HL-60 (cell line): ENCODE data around the gene CHRFAM7A.
"Not testable (repeated sequence)": the region's sequence is repeated elsewhere in the genome, so short reads cannot be mapped to it uniquely, and the experiment has no call there.

Source experiments
- DNase-seq, 2 experiments: peaks; one replicate each; pipeline ENCODE4 v3.0.0-alpha.2; 2010 to 2020; ENCODE audit warnings: low read depth in 1 of 2, low spot score in 1 of 2
- H3K27ac ChIP-seq: fragments of 250-450 bp; sonication (Bioruptor Pico); replicated peaks from 2 replicates; pipeline ENCODE4 v1.5.1; 2020; ENCODE audit warnings: mild to moderate bottlenecking, moderate library complexity
- H3K27me3 ChIP-seq: fragments of 250-450 bp; sonication (Bioruptor Pico); 2 replicates; pipeline ENCODE4 v1.5.1; 2021; ENCODE audit warnings: mild to moderate bottlenecking, moderate library complexity; ENCODE audit not compliant: insufficient read depth, poor library complexity, severe bottlenecking
- H3K4me3 ChIP-seq: replicated peaks from 2 replicates; pipeline ENCODE4 v1.5.1; 2011; ENCODE audit warnings: mild to moderate bottlenecking, control low read depth, low read length; ENCODE audit not compliant: insufficient read depth
- POLR2AphosphoS5 ChIP-seq: IDR thresholded peaks from 2 replicates; pipeline ENCODE4 v1.6.1; 2012; ENCODE audit warnings: low read depth
- long read RNA-seq: library from polyadenylated mRNA; unstranded; transcript quantifications from one replicate; pipeline ENCODE4 v2.0.0, GENCODE V29; 2020

Gene CHRFAM7A
- long read RNA-seq, full-length matches to known transcripts = 21 of 41 reads
- long read RNA-seq, partial matches to known transcripts = 9 of 41 reads
- long read RNA-seq, other reads (novel, unspliced or antisense) = 11 of 41 reads

DNA sequence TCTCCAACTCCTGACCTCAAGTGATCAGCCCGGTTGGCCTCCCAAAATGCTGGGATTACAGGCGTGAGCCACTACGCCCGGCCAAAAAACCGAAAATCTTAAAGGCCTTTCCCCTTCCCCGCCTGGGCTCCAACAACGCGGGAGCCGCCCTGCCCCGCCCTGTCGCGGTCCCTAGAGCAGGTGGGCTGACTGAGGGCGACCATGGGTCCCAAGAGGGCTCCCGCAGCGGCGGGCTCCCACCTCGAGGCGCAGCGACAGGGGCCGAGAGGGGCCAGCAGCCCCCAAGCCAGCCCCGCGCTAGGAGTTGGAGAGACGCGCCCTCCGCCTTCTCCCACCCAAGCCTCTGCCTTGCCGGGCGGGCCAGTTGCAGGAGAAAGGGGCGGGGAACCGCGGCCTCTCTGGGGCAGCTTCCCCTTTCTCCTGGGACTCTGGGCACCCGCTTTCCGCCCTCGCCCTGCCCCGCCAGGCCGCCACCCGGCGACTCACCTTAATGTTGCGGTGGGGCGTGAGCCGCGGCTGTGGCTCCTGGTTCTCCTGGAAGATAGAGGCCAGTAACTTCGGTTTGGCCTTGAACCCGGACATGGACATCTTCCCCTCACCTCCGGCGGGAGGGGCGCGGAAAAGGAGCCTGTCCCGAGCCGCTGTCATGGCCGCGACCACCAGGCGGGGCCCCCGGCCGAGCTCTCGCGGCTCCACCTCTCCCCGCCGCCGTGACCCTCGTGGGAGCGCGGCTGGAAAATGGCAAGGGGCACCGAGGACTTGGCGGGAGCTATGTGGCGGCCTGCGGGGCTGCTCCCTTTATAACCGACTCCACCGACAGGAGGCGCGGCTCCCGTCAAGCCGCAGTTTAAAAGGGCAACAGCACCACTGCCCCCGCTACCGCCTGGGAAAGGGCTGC is at the start of gene CHRFAM7A:
TSS of gene CHRFAM7A (minus strand) at position 775 of the 898 bp plus-strand sequence. CDS start 10,189 bp downstream, outside the sequence.
- not testable (repeated sequence) for DNase-seq, H3K27ac ChIP-seq, H3K27me3 ChIP-seq, H3K4me3 ChIP-seq

DNA sequence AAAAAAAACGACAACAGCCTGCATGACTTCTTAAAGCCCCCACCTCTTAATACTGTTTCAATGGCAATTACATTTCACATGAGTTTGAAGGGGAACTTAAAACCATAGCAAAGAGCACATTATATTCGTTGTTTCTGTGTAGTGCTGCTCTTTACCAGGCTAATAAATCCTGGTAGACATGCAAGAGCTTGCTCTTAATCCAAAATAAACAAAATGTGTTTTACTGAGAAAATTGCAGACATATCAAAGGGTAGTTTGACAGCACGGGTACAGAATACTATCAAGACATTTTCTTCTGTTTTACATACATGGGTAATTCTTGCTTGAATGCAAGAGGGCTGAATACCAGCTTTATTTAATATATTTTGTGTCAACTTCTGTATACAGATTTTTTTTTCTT is 45.0 kb upstream of the CHRFAM7A start:
- not testable (repeated sequence) for H3K27ac ChIP-seq, H3K27me3 ChIP-seq, H3K4me3 ChIP-seq, DNase-seq

DNA sequence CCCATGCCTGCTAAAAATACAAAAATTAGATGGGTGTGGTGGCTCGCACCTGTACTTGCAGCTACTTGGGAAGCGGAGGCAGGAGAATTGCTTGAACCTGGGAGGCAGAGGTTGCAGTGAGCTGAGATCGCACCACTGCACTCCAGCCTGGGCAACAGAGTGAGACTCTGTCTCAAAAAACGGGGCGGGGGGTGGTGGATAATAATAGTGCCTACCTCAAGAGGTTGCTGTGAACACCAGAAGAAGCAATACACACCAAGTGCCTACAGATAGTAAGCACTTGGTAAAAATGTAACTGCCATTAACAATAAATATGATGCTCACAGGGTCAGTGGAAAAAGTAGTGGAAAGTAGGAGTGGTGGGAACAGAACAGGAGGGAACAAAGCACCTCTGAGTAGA is 42.5 kb upstream of the CHRFAM7A start:
- DNase-seq, H3K27ac ChIP-seq, H3K27me3 ChIP-seq, H3K4me3 ChIP-seq: not testable (repeated sequence)

DNA sequence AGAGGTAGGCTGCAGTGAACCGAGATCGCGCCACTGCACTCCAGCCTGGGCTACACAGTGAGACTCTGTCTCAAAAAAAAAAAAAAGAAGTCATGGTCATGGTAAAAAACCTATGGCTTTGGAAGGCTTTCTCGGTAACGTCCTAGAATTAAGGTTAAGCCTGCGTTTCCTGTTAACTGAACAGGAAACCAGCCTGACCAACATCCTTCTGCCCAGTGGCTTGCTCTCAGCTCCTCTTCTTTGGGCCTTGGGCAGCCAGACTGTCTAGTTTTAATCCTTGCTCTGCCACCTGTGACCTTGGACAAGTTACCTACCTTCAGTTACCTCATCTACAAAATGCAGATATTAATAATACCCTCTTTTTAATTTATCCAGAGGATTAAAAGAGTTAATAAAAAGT is 27.4 kb upstream of the CHRFAM7A start:
- peak overlapping the region; percentile 23; the same call in 1 of the 2 replicates for H3K4me3 ChIP-seq
- H3K27ac ChIP-seq, H3K27me3 ChIP-seq: not testable (repeated sequence)
- TF ChIP-seq POLR2AphosphoS5 = 0 out of 2 replicates have a peak, but pooled peaks have one; percentile 17
- DNase-seq = peak in 1 of 2 experiments; percentile 67

DNA sequence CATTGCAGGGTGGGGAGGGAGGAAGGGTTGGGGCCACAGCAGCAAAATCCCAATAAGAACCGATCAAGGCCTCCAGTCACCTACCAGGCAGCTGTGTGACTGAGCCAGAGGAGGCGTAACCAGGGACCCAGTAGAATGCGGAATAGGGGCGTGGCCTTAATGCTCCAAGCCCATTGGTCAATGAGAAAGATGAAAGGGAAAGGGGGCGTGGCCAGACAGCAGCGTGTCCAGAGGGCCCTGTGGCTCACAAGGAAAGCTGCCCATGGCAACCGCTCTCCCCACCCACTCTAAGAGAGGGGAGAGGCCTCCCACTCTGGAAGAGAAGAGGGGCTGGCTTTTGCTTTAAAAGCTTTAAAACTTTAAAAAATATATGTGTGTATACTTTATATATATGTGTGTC is 20.8 kb upstream of the CHRFAM7A start, which contains the start of gene GOLGA8R:
TSS of gene GOLGA8R (minus strand) at position 101 of the 400 bp plus-strand sequence. CDS start at position 3, 98 bp downstream.
- H3K27ac ChIP-seq, H3K27me3 ChIP-seq, H3K4me3 ChIP-seq, DNase-seq: not testable (repeated sequence)

DNA sequence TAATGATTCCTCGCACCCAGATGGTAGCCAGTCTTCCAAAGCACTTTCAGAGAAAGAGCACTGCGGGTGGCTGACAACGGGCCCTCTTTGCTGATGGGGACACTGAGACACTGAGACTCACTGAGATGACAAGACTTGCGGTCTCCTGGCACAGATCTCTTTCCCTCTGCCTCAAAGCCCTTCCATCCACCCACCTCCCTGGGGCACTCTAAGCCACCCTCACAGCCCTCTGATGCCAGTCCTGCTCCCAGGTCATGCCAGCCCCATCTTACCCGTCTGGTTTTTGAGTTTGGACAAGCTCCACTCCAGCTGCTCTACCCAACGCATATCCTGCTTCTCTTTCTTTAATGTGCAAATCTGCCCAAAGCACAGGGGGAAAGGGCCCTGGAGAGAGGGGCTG is 14.3 kb upstream of the CHRFAM7A start:
- not testable (repeated sequence) for DNase-seq, H3K27ac ChIP-seq, H3K4me3 ChIP-seq, H3K27me3 ChIP-seq

DNA sequence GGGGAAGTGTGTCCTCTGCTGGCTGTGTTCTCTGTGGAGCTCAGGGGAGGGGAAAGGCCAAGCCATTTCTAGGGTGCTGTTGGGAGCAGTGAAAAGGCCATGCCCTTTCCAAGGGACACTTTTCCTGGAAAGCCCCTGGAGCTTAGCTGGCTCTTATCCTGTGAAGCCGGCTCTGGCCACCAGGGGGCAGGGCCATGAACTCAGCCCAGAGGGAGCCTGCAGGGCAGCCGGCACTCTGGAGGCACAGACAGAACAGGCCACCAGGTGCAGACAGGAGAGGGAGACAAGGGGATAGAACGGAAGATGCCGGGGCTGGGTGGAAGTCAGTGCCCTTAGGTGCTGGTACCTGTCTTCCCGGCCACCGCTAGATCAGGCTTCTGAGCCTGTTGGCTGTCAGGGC is 5.6 kb upstream of the CHRFAM7A start:
- H3K27me3 ChIP-seq, H3K4me3 ChIP-seq, H3K27ac ChIP-seq: not testable (repeated sequence)
- DNase-seq = peak in 1 of 2 experiments; percentile 44

DNA sequence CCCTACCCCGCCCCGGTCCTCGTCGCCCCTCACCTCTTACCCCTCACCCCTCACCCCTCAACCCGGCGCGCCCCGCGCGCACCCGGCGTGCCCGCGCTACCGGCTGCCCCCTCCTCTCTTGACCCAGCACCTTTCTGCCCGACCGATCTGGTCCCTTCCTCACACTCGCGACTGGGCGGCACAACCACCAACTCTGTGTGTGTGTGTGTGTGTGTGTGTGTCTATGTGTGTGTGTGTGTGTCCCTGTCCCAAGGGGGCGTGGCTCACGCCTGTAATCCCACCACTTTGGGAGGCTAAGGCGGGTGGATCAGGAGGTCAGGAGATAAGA is 288 bp upstream of the CHRFAM7A start:
- not testable (repeated sequence) for H3K4me3 ChIP-seq, DNase-seq, H3K27me3 ChIP-seq, H3K27ac ChIP-seq

DNA sequence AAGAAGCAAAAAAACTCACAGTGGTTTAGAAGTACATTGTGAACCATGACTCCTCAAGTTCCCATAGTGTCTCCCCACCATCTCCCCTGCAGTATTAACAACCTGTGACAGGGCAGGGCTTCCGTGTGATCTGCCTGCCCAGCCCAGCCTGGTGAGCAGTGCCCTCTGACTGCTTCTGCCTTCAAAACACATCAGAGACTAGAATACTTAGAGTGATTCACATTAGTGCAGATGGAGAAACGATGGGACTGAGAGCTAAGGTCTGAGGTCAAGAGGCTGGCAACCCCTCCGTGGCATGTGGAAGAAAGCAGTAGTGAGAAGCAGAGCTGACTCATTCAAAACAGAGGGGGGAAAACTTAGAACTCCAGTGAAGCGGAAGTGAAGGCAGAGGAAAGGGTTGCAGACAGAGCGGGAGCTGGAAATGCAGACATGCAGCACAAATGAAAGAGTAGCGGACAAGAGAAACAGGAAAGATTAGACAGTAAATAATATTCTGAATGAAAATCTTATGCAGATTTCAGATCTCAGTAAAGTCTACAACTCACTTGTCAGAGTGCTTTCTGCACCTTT is 6.9 kb downstream of the CHRFAM7A start:
- H3K27ac ChIP-seq, H3K27me3 ChIP-seq, DNase-seq, H3K4me3 ChIP-seq: not testable (repeated sequence)

DNA sequence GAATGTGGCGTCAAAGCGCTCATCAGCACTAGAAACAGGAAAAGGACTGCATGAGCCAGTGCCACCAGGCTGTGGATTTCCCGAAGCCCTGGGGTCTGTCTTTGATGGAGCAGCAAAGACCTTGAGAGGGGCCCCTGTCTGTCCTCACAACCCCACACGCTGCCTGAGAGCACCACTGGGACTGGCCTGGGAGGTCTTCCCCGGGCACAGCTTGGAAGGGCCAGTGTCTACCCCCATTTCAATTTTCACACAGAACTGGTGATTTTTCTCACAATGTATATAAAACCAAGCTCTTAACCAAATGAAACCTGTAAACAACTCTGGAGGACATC is 16.3 kb downstream of the CHRFAM7A start:
- H3K27ac ChIP-seq, H3K27me3 ChIP-seq, DNase-seq, H3K4me3 ChIP-seq: not testable (repeated sequence)

DNA sequence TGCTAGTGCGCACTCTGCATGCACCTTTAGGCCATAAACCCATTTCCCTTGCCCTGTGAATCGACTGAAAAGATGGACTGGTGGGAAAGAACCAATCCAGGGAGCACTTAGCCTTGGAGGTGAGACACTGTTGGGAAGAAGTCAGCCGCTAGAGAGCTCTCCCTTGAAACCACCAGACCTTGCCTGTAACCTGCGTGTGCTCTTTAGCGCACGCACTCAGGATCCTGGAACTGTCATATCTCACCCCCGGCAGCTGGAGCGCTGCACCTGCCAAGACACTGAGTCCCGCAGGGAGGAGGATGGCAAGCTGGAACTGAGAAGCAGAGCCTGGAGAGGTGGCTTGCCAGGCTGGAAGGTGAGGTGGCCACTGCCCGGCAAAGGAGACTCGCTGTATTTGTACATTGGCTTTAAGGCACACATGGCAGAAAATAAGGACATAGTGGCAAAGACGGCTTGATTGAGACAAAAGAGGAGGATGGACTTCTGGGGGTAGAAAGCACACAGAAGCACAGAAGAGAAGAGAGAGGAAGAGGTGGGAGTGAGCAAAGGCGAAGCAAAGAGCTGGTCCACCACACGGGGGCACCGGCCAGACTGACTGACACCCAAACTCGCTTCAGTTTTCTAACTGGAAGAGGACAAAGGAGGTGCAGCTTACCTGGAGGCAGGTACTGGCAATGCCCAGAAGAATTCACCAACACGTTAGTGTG is 16.8 kb downstream of the CHRFAM7A start:
- H3K4me3 ChIP-seq, H3K27ac ChIP-seq, DNase-seq, H3K27me3 ChIP-seq: not testable (repeated sequence)

DNA sequence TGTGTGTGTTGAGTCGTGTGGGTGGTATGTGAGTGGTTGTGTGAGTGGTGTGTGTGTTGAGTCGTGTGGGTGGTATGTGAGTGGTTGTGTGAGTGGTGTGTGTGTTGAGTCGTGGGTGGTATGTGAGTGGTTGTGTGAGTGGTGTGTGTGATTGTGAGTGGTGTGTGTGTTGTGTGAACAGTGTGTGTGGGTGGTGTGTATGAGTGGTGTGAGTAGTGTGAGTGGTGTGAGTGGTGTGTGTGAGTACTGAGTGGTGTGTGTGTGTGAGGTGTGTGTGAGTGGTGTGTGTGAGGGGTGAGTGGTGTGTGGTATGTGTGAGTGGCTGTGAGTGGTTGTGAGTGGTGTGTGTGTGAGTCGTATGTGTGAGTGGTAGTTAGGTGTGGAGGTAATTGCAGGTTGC is 17.5 kb downstream of the CHRFAM7A start:
- not testable (repeated sequence) for DNase-seq, H3K4me3 ChIP-seq, H3K27me3 ChIP-seq, H3K27ac ChIP-seq

DNA sequence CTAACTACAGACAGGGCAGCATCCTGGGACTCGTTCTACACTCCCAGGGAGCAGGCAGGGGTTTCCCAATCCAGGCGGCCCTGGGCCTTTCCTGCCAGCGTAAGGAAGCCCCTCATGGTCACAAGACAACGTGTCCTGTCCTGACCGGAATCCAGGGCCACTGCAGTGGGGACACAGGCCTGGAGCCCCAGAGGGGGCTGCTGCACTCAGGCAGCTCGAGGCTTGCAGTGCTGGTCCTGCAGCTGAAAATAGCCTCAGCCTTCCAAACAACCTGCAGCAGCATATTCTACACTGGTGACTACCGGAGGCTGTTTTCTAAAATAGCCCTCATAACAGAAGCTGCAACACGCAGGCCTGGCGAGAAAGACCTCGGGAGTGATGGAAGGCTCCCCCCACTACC is 18.5 kb downstream of the CHRFAM7A start:
- H3K27me3 ChIP-seq, DNase-seq, H3K27ac ChIP-seq, H3K4me3 ChIP-seq: not testable (repeated sequence)

DNA sequence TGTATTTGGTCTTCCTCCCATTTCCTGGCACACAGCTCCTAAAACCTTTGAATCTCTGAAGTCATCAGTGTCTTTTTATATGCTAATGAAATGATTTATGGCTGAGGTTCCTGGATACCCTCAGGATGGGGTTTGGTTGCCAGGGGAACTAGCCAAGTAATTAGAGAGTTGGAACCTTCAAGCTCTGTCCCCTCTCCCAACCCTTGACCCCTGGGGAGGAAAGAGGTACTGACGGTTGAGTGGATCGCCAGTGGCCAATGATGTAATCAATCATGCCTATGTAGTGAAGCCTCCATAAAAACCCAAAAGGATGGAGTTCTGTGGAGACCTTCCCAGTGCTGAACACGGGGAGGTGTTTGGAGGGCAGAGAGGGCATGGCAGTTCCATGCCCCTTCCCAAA is 25.1 kb downstream of the CHRFAM7A start:
- H3K4me3 ChIP-seq, H3K27ac ChIP-seq, H3K27me3 ChIP-seq, DNase-seq: not testable (repeated sequence)
